GM19372 (cell line): ENCODE data around the gene OGFOD3.

Experiments used
- ATAC-seq: cut with Tn5 transposase; IDR thresholded peaks from one replicate; pipeline ENCODE4 v1.9.1; 2021; ENCODE audit warnings: mild to moderate bottlenecking, low read depth, moderate library complexity; ENCODE audit not compliant: unreplicated experiment

OGFOD3 gene

DNA sequence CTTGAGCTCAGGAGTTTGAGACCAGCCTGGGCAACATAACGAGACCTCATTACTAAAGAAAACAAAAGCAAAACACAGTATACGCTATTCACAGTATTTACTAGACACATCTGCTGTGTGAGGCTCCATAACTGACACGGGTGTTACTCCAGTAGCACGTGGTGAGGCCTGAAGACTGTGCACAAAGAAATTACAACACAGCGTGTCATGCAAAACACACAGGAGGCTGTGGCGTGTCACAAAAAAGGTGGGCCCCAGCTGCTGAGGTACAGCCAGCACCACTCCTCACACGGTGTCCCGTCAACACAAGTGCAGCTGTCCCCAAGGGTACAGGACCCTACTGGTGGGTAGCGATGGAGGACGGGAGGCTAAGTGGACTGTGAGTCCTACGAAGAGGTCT is 29.5 kb upstream of the OGFOD3 start:
- ATAC-seq: no peak

DNA sequence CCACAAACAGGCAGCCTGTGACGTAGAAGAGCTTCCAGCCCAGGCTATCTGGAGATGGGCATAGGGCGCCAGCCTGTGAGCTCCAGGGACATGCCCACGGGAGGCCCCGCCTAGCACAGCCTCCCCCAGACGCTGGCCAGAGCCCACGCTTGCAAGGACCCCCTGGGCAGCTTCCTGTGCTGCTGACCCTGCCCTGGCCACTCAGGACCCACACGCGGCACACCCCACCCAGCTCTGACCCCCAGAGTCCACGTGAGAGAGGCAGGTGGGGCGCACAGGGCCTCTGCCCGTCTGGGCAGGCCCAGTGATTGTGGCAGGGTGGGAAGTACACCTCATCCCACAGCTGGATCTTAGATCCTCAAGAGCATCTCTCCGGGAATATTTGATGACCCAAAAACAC is 28.3 kb upstream of the OGFOD3 start:
- no peak for ATAC-seq

DNA sequence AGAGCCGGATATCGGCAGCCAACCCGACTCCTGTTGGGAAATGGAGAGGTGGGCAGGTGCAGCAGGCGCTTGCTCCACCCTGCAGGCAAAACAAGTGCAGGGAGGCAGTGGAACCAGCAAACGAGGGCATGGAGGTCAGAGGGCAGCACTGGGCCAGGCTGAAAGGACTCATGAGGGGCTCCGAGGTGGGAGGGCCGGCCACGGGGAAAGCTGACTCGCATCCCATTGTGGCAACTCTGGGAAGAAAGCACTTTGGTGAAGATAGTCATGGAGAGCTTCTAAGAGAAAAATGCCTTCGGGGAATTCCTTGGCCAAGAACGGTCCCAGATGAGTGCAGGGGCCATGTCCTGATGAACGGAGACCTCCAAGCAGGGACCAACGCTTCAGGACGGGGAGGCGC is 27.7 kb upstream of the OGFOD3 start:
- no peak for ATAC-seq

GRCh38 chr17:82445542-82445941 is 27.2 kb upstream of the OGFOD3 start:
- ATAC-seq: no peak

DNA sequence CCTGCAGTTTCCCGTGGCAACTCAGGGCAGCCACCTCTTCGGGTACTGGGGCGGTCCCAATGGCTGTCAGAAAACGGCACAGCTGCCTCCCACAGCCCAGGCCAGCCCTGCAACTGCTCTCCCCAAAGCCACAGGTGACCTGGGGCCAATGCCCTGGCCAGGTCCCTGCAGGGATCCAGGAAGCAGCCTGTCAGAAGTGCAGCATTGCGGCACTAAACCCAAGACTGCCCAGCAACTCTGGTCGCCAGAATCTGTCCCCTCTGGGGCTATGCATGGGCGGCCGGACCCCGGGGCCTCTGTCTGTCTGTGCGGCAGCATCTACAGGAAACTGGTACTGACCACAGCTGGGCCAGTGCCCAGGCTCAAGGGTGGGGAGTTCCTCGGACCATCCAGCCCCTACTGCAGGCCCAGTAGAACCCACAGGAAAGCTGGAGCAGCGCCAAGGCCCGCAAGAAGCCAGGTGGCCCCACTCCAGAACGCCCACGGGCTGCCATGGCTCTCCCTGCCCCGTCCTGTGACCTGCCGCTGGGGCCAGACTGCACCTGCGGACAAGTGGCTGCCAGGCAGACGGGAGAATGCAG is 26.6 kb upstream of the OGFOD3 start:
- ATAC-seq: no peak

- no peak for ATAC-seq
Measured at GRCh38 chr17:82444284-82444893, 26.0 kb upstream of the OGFOD3 start.

DNA sequence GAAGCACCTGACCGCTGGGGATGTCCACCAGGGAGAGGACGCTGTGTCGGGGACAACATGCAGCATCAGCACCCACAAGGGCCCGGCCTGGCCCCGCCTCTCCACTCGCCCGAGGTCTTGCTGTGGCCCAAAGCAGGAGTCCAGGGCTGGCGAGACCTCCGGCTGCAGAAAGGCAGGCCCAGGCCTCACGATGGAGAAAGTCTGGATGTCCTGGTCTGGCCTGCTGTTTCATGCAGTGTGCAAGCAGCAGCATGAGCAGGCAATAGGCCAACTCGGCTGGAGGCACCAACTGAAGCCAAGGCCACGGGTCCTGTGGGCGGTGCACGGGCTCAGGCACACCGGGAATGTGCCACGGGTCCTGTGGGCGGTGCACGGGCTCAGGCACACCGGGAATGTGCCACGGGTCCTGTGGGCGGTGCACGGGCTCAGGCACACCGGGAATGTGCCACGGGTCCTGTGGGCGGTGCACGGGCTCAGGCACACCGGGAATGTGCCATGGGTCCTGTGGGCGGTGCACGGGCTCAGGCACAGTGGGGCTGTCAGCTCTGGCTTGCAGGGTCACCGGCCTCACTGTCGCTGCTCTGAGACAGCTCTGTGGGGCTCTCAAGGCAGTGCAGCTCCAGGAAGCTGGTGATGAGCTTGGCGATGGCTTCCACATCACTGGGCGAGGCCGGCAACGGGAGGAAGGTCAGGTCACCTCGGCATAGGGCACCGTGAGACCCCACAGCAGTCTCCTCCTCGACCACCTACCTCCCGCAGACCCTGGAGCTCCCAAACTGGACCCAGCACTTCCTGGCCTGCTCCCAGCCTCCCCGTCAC is 25.3 kb upstream of the OGFOD3 start:
- ATAC-seq: no peak

GRCh38 chr17:82442643-82443464 is 24.5 kb upstream of the OGFOD3 start:
- no peak for ATAC-seq

DNA sequence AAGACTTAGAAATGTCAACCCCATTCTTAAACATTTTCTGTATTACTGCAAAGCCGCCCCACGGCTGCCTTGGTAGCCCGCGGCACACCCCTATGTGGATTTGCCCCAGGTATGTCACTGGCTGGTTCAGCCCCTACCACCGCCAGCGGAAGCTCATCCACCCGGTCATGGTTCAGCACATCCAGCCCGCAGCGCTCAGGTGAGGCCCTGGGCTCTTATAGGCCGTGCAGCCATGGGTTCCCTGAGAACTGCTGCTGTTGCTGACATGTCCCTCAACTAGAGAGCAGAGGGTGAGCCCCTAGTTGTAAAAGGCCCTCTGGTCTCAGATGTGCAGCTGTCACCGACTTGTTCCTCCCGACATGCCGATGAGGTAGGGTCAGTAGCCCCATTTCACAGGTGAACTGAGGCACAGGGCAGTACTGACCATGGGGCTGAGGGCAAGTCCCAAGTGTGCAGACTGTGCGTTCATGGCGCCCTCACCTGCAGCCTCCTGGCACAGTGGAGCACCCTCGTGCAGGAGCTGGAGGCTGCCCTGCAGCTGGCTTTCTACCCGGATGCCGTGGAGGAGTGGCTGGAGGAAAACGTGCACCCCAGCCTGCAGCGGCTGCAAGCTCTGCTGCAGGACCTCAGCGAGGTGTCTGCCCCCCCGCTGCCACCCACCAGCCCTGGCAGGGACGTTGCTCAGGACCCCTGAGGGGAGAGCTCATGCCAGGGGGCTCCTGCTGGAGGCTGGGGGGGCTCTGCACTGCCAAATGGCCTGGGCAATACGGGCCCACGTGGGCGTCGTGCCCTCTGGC is 23.5 kb upstream of the OGFOD3 start:
- no peak for ATAC-seq

DNA sequence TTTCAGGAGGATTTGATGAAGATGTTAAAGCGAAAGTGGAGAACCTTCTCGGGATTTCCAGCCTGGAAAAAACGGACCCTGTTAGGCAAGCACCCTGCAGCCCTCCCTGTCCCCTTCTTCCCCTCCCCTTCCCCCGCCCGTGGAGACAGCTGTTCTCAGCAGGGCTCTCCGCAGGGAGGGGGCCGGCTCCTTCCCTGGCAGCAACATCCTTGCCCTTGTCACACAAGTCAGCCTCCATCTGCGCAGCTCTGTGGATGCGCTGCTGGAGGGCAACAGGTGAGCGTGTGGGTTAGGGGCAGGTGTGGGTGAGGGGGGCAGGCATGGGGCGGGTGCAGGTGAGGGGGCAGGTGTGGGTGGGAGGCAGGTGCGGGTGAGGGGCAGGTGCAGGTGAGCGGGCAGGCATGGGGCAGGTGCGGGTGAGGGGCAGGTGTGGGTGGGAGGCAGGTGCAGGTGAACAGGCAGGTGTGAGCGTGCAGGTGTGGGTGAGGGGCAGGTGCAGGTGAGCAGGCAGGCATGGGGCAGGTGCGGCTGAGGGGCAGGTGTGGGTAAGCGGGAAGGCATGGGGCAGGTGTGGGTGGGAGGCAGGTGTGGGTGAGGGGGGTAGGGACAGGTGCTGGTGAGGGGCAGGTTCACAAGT is 22.7 kb upstream of the OGFOD3 start:
- no peak for ATAC-seq

DNA sequence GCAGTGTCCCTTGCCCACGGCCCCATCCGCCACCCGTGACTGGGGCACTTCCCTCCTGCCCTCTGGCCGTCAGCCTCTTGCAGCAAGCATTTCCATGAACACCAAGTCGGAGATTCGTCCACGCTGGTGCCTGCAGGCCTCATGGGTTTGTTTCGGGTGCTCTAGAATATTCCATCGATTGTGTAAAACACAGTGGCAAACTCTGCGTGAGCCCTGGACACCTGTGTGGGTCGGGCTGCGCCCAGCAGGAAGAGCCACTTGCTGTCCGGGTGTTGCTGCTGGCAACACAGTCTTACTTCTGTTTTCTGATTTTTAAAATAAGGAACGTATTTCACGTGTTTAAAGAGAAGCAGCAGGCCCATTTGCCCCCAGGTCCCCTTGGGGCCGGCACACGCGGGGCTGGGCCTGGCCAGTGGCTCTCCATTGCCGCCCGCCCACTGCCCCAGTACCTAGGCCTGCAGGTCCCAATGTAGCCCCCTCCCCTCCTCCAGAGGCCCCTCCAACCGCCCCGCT is 22.1 kb upstream of the OGFOD3 start:
- no peak for ATAC-seq

GRCh38 chr17:82439829-82440365 is 21.5 kb upstream of the OGFOD3 start:
- ATAC-seq: no peak

- ATAC-seq: no peak
Measured at GRCh38 chr17:82439194-82439828, 20.9 kb upstream of the OGFOD3 start.

- ATAC-seq: no peak
Measured at GRCh38 chr17:82438401-82439193, 20.2 kb upstream of the OGFOD3 start.

GRCh38 chr17:82437325-82437668 is 18.9 kb upstream of the OGFOD3 start:
- ATAC-seq: no peak

DNA sequence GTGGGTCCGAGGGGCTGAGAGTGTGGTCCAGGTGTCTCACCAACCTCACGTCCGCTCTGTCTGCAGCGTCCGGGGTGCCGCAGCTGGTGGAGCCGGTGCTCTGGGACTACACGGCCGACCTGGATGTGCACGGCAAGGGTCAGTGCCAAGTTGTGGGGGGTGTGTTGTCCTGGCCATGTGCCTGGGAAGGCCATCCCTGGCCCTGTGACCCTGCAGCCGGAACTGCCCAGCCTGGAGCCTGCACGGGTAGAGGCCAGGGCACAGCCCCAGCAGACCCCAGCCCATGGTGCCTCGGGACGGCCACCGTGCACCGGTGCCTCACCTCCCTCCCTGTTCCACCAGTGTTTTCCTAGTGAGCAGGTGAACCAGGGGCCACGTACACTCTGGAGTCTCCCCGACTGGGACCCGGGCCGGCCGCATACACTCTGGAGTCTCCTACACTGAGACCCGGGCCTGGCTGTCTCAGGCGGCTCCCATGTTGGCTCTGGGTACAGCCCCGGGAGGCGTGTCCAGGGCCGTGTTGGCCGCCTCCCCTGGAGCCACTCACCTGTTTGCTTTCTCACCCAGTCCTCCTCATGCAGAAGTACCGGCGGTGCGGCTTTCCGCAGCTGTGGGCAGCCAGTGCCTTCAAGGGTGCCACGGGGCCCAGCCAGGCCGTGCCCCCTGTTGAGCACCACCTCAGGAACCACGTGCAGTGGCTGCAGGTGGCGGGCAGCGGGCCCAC is 18.4 kb upstream of the OGFOD3 start:
- ATAC-seq: no peak
